ENCODE measurements around the gene AMDHD1. TPM values are rescaled to one million over a fixed set of nuclear protein-coding genes. Genes with fewer than 3 reads are reported as not detected.

AMDHD1 gene
- total RNA-seq, 1 donor from 2014 or later, result 0.30 TPM

- H3K27ac Mint-ChIP-seq, result no peak overlapping the region
- H3K4me1 Mint-ChIP-seq (ENCODE audit: low read depth), result no peaks in the 10 kb centered on the region
- DNase-seq (ENCODE audit: low spot score), result no peak
- H3K27me3 Mint-ChIP-seq (ENCODE audit: low read depth), result peaks cover 12% of the 10 kb centered on the region
- intact Hi-C loops (cut with micrococcal nuclease), result no loop called here
- no peak overlapping the region for H3K4me3 Mint-ChIP-seq (ENCODE audit: low read depth)
- no peaks in the 10 kb centered on the region for H3K9me3 Mint-ChIP-seq
- H3K36me3 Mint-ChIP-seq (ENCODE audit: low read depth), result no peaks in the 10 kb centered on the region
Observed at GRCh38 chr12:95989504-95990123, 46.5 kb downstream of the AMDHD1 start.

DNA sequence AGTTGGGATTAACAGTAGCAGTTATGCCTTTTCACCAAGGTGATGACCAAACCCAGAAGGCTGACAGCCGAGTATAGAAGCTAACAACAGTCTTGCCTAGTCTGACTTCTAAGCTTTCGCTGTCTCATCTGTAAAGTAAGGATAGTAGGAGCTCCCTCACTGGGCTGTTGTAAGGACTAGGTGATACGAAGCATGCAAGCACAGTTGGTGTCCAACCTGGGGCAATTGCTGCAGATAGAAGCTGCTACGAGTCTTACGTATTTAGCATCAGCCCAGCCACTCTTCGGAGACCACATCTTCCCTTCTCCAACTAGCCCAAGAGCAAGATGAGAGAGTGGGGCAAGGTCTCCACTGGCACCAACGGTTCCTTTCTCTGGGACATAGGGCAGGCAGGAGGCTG is 47.0 kb downstream of the AMDHD1 start:
- Mint-ChIP-seq H3K27me3 (ENCODE audit: low read depth) (peaks cover 12% of the 10 kb centered on the region), H3K4me1 (ENCODE audit: low read depth) (no peaks in the 10 kb centered on the region), H3K9me3 (no peaks in the 10 kb centered on the region), H3K27ac (no peak overlapping the region), H3K36me3 (ENCODE audit: low read depth) (no peaks in the 10 kb centered on the region), H3K4me3 (ENCODE audit: low read depth) (no peak overlapping the region)
- no peak for DNase-seq (ENCODE audit: low spot score)
- intact Hi-C loops (cut with micrococcal nuclease), result no loop called here

DNA sequence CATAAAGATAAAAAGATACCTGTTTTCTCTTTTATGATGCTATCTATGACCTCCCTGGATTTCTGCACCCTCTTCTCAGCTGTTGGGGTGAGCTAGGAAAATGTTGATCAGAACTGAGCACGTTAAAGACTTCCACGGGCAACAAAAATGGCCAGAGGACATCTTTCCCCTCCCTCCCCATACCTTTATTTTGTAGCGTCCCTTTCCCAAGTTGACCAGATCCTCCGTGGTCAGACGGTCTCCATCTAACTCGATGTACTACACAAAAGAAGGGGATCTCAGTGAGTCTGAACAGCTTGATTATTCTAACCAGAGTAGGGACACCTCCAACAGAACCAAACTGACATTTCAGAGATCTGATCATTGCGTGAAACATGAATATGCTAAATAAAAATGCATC is 50.8 kb downstream of the AMDHD1 start:
- Mint-ChIP-seq H3K27ac (no peak overlapping the region), H3K9me3 (no peaks in the 10 kb centered on the region), H3K4me1 (ENCODE audit: low read depth) (peaks cover 12% of the 10 kb centered on the region), H3K4me3 (ENCODE audit: low read depth) (no peak overlapping the region), H3K27me3 (ENCODE audit: low read depth) (peaks cover 6% of the 10 kb centered on the region), H3K36me3 (ENCODE audit: low read depth) (no peaks in the 10 kb centered on the region)
- DNase-seq (ENCODE audit: low spot score), result no peak
- intact Hi-C loops (cut with micrococcal nuclease), result no loop called here

DNA sequence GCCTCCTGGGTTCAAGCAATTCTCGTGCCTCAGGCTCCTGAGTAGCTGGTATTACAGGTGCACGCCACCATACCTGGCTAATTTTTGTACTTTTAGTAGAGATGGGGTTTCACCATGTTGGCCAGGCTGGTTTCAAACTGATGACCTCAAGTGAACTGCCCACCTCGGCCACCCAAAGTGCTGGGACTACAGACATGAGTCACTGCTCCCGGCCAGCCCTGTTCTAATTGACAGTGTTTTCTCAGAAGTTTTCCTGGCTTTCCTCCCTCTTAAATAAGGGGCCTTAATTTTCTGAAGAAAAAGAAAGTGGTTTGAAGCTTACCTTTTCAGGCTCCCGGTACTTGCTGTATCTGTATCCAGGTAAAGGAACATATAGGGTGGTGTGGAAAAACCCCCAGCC is 51.3 kb downstream of the AMDHD1 start:
- Mint-ChIP-seq H3K4me3 (ENCODE audit: low read depth) (no peak overlapping the region), H3K4me1 (ENCODE audit: low read depth) (peaks cover 15% of the 10 kb centered on the region), H3K9me3 (no peaks in the 10 kb centered on the region), H3K36me3 (ENCODE audit: low read depth) (no peaks in the 10 kb centered on the region), H3K27ac (no peak overlapping the region), H3K27me3 (ENCODE audit: low read depth) (peaks cover 6% of the 10 kb centered on the region)
- no peak for DNase-seq (ENCODE audit: low spot score)
- intact Hi-C loops (cut with micrococcal nuclease), result no loop called here

DNA sequence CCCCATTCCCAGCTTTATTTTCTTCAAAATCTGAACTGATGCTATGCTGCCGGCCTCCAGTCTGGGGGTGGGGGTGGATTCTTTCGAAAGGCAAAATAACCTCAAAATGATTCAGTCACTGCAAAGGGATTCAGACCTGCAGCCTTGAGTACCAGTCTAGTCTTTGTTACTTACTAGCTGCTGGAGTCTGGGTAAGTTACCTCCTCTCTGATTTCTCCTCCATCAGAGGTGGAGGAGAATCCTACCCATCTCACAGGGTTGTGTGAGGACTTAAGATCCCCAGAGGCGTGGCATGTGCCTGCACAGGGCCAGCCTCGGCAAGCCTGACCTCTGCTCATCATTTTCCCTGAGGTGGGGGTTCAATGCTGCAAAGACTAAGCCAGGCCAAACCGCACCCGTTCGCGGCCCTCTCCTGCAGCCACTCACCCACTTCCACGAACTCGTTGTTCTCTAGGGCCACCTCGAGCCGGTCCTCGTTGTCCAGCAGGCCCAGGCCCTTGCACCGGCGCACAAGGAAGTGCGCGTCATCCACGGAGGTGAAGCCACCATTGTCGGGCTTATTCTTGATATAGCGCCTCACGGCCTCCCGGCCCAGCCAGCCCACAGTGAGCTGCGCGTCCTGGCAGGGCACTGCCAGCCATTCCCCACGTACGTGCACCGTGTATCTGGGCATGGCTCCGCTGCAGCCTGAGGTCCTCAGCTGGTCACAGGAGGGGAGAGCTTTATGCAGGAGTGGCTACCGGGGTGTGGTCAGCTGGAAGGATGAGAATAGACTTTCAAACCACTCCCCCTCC is 52.3 kb downstream of the AMDHD1 start:
- Mint-ChIP-seq H3K27ac (no peak overlapping the region), H3K4me3 (ENCODE audit: low read depth) (no peak overlapping the region), H3K4me1 (ENCODE audit: low read depth) (peaks cover 15% of the 10 kb centered on the region), H3K9me3 (no peaks in the 10 kb centered on the region), H3K36me3 (ENCODE audit: low read depth) (no peaks in the 10 kb centered on the region), H3K27me3 (ENCODE audit: low read depth) (peaks cover 6% of the 10 kb centered on the region)
- no peak for DNase-seq (ENCODE audit: low spot score)
- intact Hi-C loops (cut with micrococcal nuclease), result loop anchor here (1.0 kb wide), 1 partner anchor 80 kb away; no protein-coding TSS in a partner anchor

- peaks cover 6% of the 10 kb centered on the region for H3K27me3 Mint-ChIP-seq (ENCODE audit: low read depth)
- no peak within 1 kb of the TSS for H3K27ac Mint-ChIP-seq
- no peak for DNase-seq (ENCODE audit: low spot score)
- H3K9me3 Mint-ChIP-seq, result no peaks in the 10 kb centered on the region
- no peak within 1 kb of the TSS for H3K4me3 Mint-ChIP-seq (ENCODE audit: low read depth)
- peaks cover 15% of the 10 kb centered on the region for H3K4me1 Mint-ChIP-seq (ENCODE audit: low read depth)
- H3K36me3 Mint-ChIP-seq (ENCODE audit: low read depth), result no peaks in the 10 kb centered on the region
- intact Hi-C loops (cut with micrococcal nuclease), result loop anchor here (1.0 kb wide), 1 partner anchor 81 kb away; no protein-coding TSS in a partner anchor
Observed at GRCh38 chr12:95996034-95996658, 53.0 kb downstream of the AMDHD1 start, which contains the start of gene HAL. Gene HAL, minus strand, starts transcription at chr12:95996344. Its CDS starts 434 bp downstream, at chr12:95995910.

DNA sequence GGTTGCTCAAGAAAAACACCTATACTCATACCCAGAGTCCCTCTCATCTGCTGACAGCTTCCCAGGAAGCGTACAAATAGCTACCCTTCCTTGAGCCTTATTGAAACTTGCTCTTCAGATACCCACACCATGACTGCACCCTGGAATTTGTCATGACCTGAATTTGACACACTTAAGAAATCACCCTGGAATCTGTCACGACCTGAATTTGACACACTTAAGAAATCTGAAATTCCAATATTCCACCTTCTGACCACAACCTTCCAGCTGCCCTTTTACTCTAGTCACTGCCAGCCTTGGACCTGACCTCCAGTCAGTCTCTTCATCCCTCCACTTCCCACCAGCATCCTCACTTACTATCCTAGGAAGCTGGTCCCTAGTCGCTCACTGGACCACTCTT is 54.1 kb downstream of the AMDHD1 start:
- Mint-ChIP-seq H3K36me3 (ENCODE audit: low read depth) (no peaks in the 10 kb centered on the region), H3K4me3 (ENCODE audit: low read depth) (no peak overlapping the region), H3K4me1 (ENCODE audit: low read depth) (peaks cover 15% of the 10 kb centered on the region), H3K9me3 (no peaks in the 10 kb centered on the region), H3K27ac (no peak overlapping the region), H3K27me3 (ENCODE audit: low read depth) (peaks cover 6% of the 10 kb centered on the region)
- intact Hi-C loops (cut with micrococcal nuclease), result no loop called here
- no peak for DNase-seq (ENCODE audit: low spot score)

- no peak for DNase-seq (ENCODE audit: low spot score)
- no peaks in the 10 kb centered on the region for H3K36me3 Mint-ChIP-seq (ENCODE audit: low read depth)
- no peak overlapping the region for H3K4me3 Mint-ChIP-seq (ENCODE audit: low read depth)
- no peak overlapping the region for H3K27ac Mint-ChIP-seq
- peaks cover 15% of the 10 kb centered on the region for H3K4me1 Mint-ChIP-seq (ENCODE audit: low read depth)
- peaks cover 3% of the 10 kb centered on the region for H3K27me3 Mint-ChIP-seq (ENCODE audit: low read depth)
- no peaks in the 10 kb centered on the region for H3K9me3 Mint-ChIP-seq
- intact Hi-C loops (cut with micrococcal nuclease), result loop anchor here (1.0 to 2.0 kb wide), 4 partner anchors 37 to 518 kb away; partner anchors contain the start of genes AMDHD1, CCDC38 and LTA4H
Observed at GRCh38 chr12:95997911-95998510, 54.9 kb downstream of the AMDHD1 start.

GRCh38 chr12:95998611-95999286 is 55.6 kb downstream of the AMDHD1 start:
- no peaks in the 10 kb centered on the region for H3K9me3 Mint-ChIP-seq

GRCh38 chr12:95999484-95999883 is 56.4 kb downstream of the AMDHD1 start:
- intact Hi-C loops (cut with micrococcal nuclease), result loop anchor here (2.0 kb wide), 2 partner anchors 35 to 57 kb away; partner anchors contain the start of genes AMDHD1, CCDC38 and LTA4H
- Mint-ChIP-seq H3K36me3 (ENCODE audit: low read depth) (no peaks in the 10 kb centered on the region), H3K27me3 (ENCODE audit: low read depth) (no peaks in the 10 kb centered on the region), H3K9me3 (no peaks in the 10 kb centered on the region), H3K4me3 (ENCODE audit: low read depth) (no peak overlapping the region), H3K4me1 (ENCODE audit: low read depth) (peaks cover 15% of the 10 kb centered on the region), H3K27ac (no peak overlapping the region)
- no peak for DNase-seq (ENCODE audit: low spot score)

More at GRCh38 chr12:95998611-95999286, 55.6 kb downstream of the AMDHD1 start:
- H3K4me3 Mint-ChIP-seq (ENCODE audit: low read depth), result no peak overlapping the region
- H3K27me3 Mint-ChIP-seq (ENCODE audit: low read depth), result no peaks in the 10 kb centered on the region
- peak; percentile 49 for DNase-seq (ENCODE audit: low spot score)
- H3K27ac Mint-ChIP-seq, result peak overlapping the region; percentile 24
- intact Hi-C loops (cut with micrococcal nuclease), result loop anchor here (1.0 to 2.0 kb wide), 4 partner anchors 36 to 518 kb away; partner anchors contain the start of genes AMDHD1, CCDC38 and LTA4H
- H3K36me3 Mint-ChIP-seq (ENCODE audit: low read depth), result no peaks in the 10 kb centered on the region
- H3K4me1 Mint-ChIP-seq (ENCODE audit: low read depth), result peaks cover 15% of the 10 kb centered on the region

DNA sequence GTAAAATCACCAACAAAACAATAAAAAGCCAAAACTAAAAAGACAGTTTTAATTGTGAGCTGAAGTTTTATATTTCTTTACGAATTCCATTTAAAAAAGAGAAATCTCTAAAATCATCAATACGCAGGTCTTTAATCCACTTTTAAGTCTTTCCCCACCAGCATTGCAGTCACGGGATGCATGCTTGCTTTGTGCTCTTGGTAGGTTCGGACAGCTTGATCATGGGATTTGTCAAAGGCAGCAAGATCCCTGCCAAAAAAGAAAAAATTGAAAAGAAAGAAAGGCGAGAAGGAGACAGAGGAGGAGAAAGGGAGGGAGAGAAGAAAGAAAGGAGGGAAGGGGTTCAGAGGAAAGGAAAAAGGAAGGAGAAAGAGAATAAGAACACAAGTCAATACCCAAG is 57.7 kb downstream of the AMDHD1 start:
- no peaks in the 10 kb centered on the region for H3K9me3 Mint-ChIP-seq
- no peak overlapping the region for H3K4me3 Mint-ChIP-seq (ENCODE audit: low read depth)
- no peaks in the 10 kb centered on the region for H3K27me3 Mint-ChIP-seq (ENCODE audit: low read depth)
- H3K36me3 Mint-ChIP-seq (ENCODE audit: low read depth), result peaks cover 11% of the 10 kb centered on the region
- intact Hi-C loops (cut with micrococcal nuclease), result no loop called here
- no peak for DNase-seq (ENCODE audit: low spot score)
- H3K27ac Mint-ChIP-seq, result no peak overlapping the region
- H3K4me1 Mint-ChIP-seq (ENCODE audit: low read depth), result peaks cover 15% of the 10 kb centered on the region

- Mint-ChIP-seq H3K27me3 (ENCODE audit: low read depth) (no peaks in the 10 kb centered on the region), H3K27ac (no peak overlapping the region), H3K36me3 (ENCODE audit: low read depth) (peaks cover 35% of the 10 kb centered on the region), H3K9me3 (no peaks in the 10 kb centered on the region), H3K4me1 (ENCODE audit: low read depth) (no peaks in the 10 kb centered on the region), H3K4me3 (ENCODE audit: low read depth) (no peak overlapping the region)
- DNase-seq (ENCODE audit: low spot score), result no peak
- intact Hi-C loops (cut with micrococcal nuclease), result no loop called here
Observed at GRCh38 chr12:96006727-96007126, 63.6 kb downstream of the AMDHD1 start.

All from activated T-helper 2 cell treated with anti-CD3 and anti-CD28 coated beads, Interferon-gamma antibody, Interleukin-2, Interleukin-4, amounts not matched to agents 10 μg/mL and 5 μg/mL and 100 μg/mL, durations not matched to agents 14 hours and 24 hours and 36 hours (primary cell).